CD1c-positive myeloid dendritic cell (primary cell): ENCODE data around the gene CAPZB.

Experiments used
- DNase-seq: peaks from one replicate; pipeline ENCODE4 v3.0.0-alpha.2; 2016; ENCODE audit errors: extremely low spot score

Gene CAPZB

GRCh38 chr1:19368964-19369363, 116.4 kb downstream of the CAPZB start:
- DNase-seq = no peak

GRCh38 chr1:19368050-19368449, 117.3 kb downstream of the CAPZB start:
- DNase-seq = no peak

GRCh38 chr1:19367584-19368041, 117.7 kb downstream of the CAPZB start:
- DNase-seq = no peak

- no peak for DNase-seq
These were observed 118.5 kb downstream of the CAPZB start for GRCh38 chr1:19366599-19367536.

GRCh38 chr1:19365721-19366120, 119.6 kb downstream of the CAPZB start:
- no peak for DNase-seq

GRCh38 chr1:19363536-19364152, 121.7 kb downstream of the CAPZB start:
- DNase-seq = no peak

GRCh38 chr1:19361611-19362147, 123.7 kb downstream of the CAPZB start:
- no peak for DNase-seq

GRCh38 chr1:19360843-19361610, 124.3 kb downstream of the CAPZB start:
- DNase-seq = no peak

- DNase-seq = no peak
These were observed 124.9 kb downstream of the CAPZB start for GRCh38 chr1:19360432-19360831.

GRCh38 chr1:19360016-19360415, 125.3 kb downstream of the CAPZB start:
- DNase-seq = no peak

- DNase-seq = no peak
These were observed 126.0 kb downstream of the CAPZB start for GRCh38 chr1:19359357-19359756.

GRCh38 chr1:19358710-19359109, 126.6 kb downstream of the CAPZB start:
- no peak for DNase-seq

- no peak for DNase-seq
These were observed 127.9 kb downstream of the CAPZB start for GRCh38 chr1:19357299-19357986.

- DNase-seq = no peak
These were observed 129.1 kb downstream of the CAPZB start for GRCh38 chr1:19356266-19356665.

- no peak for DNase-seq
These were observed 130.8 kb downstream of the CAPZB start for GRCh38 chr1:19354531-19354981.

GRCh38 chr1:19353596-19353995, 131.7 kb downstream of the CAPZB start:
- no peak for DNase-seq

- no peak for DNase-seq
These were observed 132.5 kb downstream of the CAPZB start for GRCh38 chr1:19352839-19353238.

GRCh38 chr1:19351873-19352272, 133.5 kb downstream of the CAPZB start:
- no peak for DNase-seq

GRCh38 chr1:19350566-19350965, 134.8 kb downstream of the CAPZB start:
- DNase-seq = no peak

GRCh38 chr1:19349999-19350398, 135.3 kb downstream of the CAPZB start:
- no peak for DNase-seq

- DNase-seq = no peak
These were observed 136.7 kb downstream of the CAPZB start for GRCh38 chr1:19348441-19349198.
